Measurements from ENCODE around the gene KCNQ1. TPM values are rescaled to one million over a fixed set of nuclear protein-coding genes. Genes with fewer than 3 reads are reported as not detected.

KCNQ1 gene
- total and polyA plus RNA-seq, 9 of the 15 experiments (the other 6 are each of a cell fraction or from before 2014, with no cell fraction given) = 0.44 TPM; not detected in 8

- TF ChIP-seq, protein P1, sequence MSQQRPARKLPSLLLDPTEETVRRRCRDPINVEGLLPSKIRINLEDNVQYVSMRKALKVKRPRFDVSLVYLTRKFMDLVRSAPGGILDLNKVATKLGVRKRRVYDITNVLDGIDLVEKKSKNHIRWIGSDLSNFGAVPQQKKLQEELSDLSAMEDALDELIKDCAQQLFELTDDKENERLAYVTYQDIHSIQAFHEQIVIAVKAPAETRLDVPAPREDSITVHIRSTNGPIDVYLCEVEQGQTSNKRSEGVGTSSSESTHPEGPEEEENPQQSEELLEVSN (IDR thresholded peaks at IDR 0.05; ENCODE audit: borderline replicate concordance in 1 of 2, extremely low read depth in 1 of 2, insufficient read depth in 1 of 2, insufficient read length in 1 of 2, low read depth in 1 of 2, low read length in 1 of 2, poor library complexity in 1 of 2, severe bottlenecking in 1 of 2) = peak; percentile 51 to 94
- TF ChIP-seq ATF6 (CRISPR knock-in tag; IDR thresholded peaks at IDR 0.05) (no peak), E4F1 (CRISPR knock-in tag; IDR thresholded peaks at IDR 0.05; ENCODE audit: borderline replicate concordance) (no peak), POLR3G (IDR thresholded peaks at IDR 0.05; ENCODE audit: extremely low read depth, insufficient read length, insufficient replicate concordance) (no peak), SMAD3 (CRISPR knock-in tag; conservative IDR thresholded peaks at IDR 0.05) (no peak), SRF (CRISPR knock-in tag; IDR thresholded peaks at IDR 0.05) (peak in 1 of 2 experiments; percentile 74; a peak in 2 of 4 replicates), THRAP3 (IDR thresholded peaks at IDR 0.05; ENCODE audit: borderline replicate concordance) (no peak), MCM3 (IDR thresholded peaks at IDR 0.05) (no peak)
- TF ChIP-seq, protein P2, sequence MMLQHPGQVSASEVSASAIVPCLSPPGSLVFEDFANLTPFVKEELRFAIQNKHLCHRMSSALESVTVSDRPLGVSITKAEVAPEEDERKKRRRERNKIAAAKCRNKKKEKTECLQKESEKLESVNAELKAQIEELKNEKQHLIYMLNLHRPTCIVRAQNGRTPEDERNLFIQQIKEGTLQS (IDR thresholded peaks at IDR 0.05) = peak; percentile 78
- TF ChIP-seq, protein P2 (CRISPR knock-in tag; conservative IDR thresholded peaks at IDR 0.05) = 0 out of 2 replicates have a peak, but pooled peaks have one; percentile 48
- TF ChIP-seq, protein P3, sequence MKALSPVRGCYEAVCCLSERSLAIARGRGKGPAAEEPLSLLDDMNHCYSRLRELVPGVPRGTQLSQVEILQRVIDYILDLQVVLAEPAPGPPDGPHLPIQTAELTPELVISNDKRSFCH (CRISPR knock-in tag; IDR thresholded peaks at IDR 0.05) = no peak
- TF ChIP-seq, protein P3 (tag; IDR thresholded peaks at IDR 0.05) = no peak
Measured at GRCh38 chr11:2890466-2891294, 445.9 kb downstream of the KCNQ1 start (continued).
